Fibroblast of the aortic adventitia (primary cell): Measurements from ENCODE around the gene LRRC8D. TPM values are rescaled to one million over a fixed set of nuclear protein-coding genes. Genes with fewer than 3 reads are reported as not detected.

Experiments
- DNase-seq: peaks from one replicate; pipeline ENCODE4 v3.0.0-alpha.2; 2010; ENCODE audit warnings: low read depth
- H3K4me3 ChIP-seq: 2 replicates; pipeline ENCODE4 v1.5.1; 2011; ENCODE audit warnings: low read depth, mild to moderate bottlenecking, control low read depth, low read length, moderate library complexity
- CTCF ChIP-seq: IDR thresholded peaks from 2 replicates; pipeline ENCODE4 v1.5.1; 2011; ENCODE audit warnings: mild to moderate bottlenecking, low read length, control low read depth, inconsistent platforms; ENCODE audit not compliant: insufficient read depth
- total RNA-seq: library from RNA; depleted of rRNA; stranded (reverse); fragments of >200 nt; gene quantifications from 2 replicates; pipeline ENCODE4 v1.2.3, GENCODE V29; 2012; ENCODE audit warnings: low replicate concordance

The LRRC8D gene
- total RNA-seq, 1 donor: 45.6 TPM

GRCh38 chr1:89807983-89808382 lies 12.8 kb upstream of the LRRC8D start:
- TF ChIP-seq CTCF: no peak
- no peak for DNase-seq

GRCh38 chr1:89808441-89809117 lies 12.3 kb upstream of the LRRC8D start:
- no peak overlapping the region for H3K4me3 ChIP-seq
- no peak for TF ChIP-seq CTCF
- peak; percentile 58 for DNase-seq

More at GRCh38 chr1:89807983-89808382, 12.8 kb upstream of the LRRC8D start:
- H3K4me3 ChIP-seq: no peak overlapping the region

- H3K4me3 ChIP-seq: no peak overlapping the region
- TF ChIP-seq CTCF: no peak
- DNase-seq: no peak
Observed at GRCh38 chr1:89809556-89809955, 11.3 kb upstream of the LRRC8D start.

- H3K4me3 ChIP-seq: no peak overlapping the region
- TF ChIP-seq CTCF: no peak
- DNase-seq: no peak
Observed at GRCh38 chr1:89810302-89810701, 10.5 kb upstream of the LRRC8D start.

- no peak for TF ChIP-seq CTCF
- no peak for DNase-seq
- H3K4me3 ChIP-seq: no peak overlapping the region
Observed at GRCh38 chr1:89810880-89811279, 10.0 kb upstream of the LRRC8D start.

- no peak for TF ChIP-seq CTCF
- peak; percentile 34 for DNase-seq
- no peak overlapping the region for H3K4me3 ChIP-seq
Observed at GRCh38 chr1:89812992-89813391, 7.8 kb upstream of the LRRC8D start.

- H3K4me3 ChIP-seq: no peak overlapping the region
- DNase-seq: no peak
- no peak for TF ChIP-seq CTCF
Observed at GRCh38 chr1:89815040-89815439, 5.8 kb upstream of the LRRC8D start.
